ENCODE results near the gene ASPG.
A peak's percentile ranks its signal among the peaks of the same experiment; 100 is the strongest.
"Not testable (repeated sequence)": the region's sequence is repeated elsewhere in the genome, so short reads cannot be mapped to it uniquely, and the experiment has no call there.

The ASPG gene

GRCh38 chr14:104146651-104147345, 61.3 kb downstream of the ASPG start:
- DNase-seq (ENCODE audit: low read depth, low spot score) = no peak

DNA sequence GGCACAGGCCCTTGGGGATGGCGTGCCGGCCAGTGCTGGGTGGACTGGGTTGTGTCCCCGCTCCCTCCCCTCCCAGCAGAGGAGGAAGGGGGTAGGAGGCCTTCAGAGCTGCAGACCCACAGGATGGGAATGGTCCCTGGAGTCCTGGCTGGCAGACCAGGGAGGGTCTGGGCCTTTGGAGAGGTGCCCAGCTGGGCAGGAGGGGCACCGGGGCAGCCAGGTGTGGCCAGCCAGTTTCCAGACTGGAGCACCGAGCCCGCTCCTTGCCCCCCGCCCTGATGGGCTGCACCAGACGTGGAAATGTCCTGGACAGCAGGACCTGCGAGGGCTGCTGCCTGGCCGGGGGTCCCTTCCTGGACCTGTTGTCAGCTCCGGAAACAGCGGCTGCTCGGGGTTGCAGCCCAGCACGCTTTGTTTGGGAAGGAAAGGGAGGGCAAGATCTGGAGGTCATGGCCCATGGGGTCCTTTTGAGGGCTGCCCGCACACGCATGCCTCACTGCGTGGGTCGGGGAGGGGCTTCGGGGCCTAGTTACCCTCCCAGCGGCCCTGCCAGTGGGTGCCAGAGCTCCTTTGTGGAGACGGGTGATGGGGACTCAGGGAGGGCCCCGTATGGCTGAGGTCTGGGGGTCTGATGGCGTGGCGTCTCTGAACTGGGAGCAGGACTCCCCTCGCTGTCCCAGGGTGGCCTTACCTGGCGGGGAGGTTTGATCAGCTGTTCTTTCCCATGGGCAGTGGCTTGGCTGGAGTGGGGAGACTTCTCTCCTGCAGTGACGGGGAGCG, 62.0 kb downstream of the ASPG start:
- no peak for DNase-seq (ENCODE audit: low read depth, low spot score)

DNA sequence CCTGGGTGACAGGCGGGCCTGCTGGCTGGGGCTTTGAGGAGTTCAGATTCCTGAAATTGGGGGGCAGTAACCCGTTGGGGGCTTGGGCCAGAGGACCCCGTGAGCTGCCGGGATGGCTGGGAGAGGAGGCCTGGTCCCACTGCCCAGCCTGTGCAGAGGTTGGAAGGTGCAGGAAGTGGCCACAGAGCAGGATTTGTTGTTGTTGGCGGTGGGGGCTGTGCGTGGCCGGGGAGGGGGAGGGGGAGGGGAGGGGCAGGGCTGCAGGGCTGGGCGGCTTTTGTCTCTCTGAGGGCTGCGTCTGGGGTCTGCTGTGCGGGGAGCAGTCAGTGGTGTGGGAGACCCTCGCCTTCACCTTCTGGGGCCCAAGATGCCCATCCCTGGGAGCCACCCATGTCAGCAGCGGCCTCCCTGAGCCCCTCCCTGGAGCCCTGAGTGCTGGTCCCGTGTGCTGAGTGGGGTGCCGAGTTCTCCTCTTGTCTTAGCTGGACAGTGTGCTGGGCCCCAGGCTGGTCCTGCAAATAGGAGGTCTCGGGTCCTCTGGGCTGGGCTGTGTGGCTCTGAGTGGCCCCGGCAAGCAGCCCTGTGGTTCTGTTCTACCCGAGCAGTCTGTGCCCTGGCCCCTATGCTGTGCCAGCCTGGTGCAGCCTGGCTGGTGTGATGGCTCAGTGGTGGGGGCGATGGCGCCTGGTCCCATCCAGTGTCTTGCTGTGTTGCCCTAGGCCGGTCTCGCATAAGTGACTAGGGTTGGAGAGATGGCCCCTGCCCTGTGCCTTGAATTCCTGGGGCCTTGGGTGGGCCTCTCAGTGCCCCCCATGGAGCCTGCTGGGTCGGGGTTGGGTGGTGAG, 63.2 kb downstream of the ASPG start:
- DNase-seq (ENCODE audit: low read depth, low spot score) = no peak

- DNase-seq (ENCODE audit: low read depth, low spot score) = no peak
These were observed 63.7 kb downstream of the ASPG start for GRCh38 chr14:104149278-104149595.

DNA sequence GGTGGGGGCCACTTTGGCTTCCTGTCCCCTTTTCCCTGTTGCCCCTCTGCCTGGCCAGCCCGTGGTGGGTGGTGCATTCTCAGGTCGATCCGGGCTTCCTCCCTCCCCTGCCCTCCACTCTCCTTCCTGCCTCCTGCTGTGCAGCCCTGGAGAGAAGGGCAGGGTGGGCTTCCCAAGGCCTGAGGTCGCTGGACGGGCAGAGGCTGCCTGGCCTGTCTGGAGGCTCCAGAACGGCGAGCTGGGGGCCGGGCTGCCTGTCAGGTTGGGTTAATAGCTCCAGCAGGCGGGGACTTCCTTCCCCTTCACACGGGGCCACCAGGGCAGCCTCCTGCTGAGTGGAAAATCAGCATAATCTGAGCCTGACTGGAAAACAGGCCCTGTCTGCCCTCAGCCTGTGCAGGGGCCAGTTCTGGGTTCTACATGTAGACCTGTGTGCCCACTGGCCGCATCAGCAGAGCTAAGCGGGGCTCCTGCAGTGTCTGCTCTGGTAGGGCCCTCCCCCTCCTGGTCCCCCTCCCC, 64.2 kb downstream of the ASPG start:
- DNase-seq (ENCODE audit: low read depth, low spot score) = peak; percentile 56

GRCh38 chr14:104150136-104151025, 64.9 kb downstream of the ASPG start:
- peak; percentile 47 for DNase-seq (ENCODE audit: low read depth, low spot score)

DNA sequence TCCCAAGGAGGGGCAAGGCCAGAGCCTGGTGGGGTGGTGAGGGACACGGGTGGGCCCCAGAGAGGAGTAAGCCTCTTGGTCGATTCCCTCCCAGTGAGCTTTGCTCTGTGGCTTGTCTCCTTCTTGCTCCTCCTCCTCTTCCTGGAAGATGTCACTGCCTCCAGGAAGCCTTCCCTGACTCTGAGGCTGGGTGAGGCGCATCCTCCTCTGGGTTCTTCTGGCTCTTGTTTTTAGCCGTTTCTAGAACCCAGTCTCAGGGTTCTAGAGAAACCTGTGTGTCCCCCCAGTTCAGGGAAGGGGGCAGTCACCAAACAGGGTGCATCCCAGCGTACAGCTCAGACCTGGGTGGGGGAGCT, 65.5 kb downstream of the ASPG start:
- DNase-seq (ENCODE audit: low read depth, low spot score) = no peak

GRCh38 chr14:104151566-104152245, 66.2 kb downstream of the ASPG start:
- no peak for DNase-seq (ENCODE audit: low read depth, low spot score)

- no peak for DNase-seq (ENCODE audit: low read depth, low spot score)
These were observed 66.7 kb downstream of the ASPG start for GRCh38 chr14:104152246-104152575.

GRCh38 chr14:104152686-104153393, 67.3 kb downstream of the ASPG start:
- DNase-seq (ENCODE audit: low read depth, low spot score) = no peak

- not testable (repeated sequence) for DNase-seq (ENCODE audit: low read depth, low spot score)
These were observed 67.9 kb downstream of the ASPG start for GRCh38 chr14:104153394-104153755.

- DNase-seq (ENCODE audit: low read depth, low spot score) = no peak
These were observed 68.7 kb downstream of the ASPG start for GRCh38 chr14:104154246-104154645.

DNA sequence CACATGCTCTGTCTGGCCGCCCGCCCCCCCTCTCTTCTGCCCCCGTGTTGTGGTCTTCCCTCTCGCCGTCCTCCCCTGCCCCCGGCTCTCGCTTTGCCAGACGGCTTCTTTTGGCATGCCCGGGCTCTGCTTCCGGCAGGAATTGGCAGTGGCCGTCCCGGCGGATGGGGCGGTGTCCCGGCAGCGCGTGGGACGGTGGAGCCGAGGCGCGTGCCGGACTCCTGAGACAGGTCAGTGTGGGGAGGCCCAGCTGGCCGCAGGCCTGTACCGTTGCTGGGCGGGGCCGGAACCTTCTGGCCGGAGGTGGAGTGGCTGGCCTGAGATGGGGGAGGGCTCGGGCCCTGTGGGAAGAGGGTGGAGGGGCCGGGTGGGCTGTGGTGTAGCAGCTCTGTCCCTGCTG, 70.0 kb downstream of the ASPG start:
- no peak for DNase-seq (ENCODE audit: low read depth, low spot score)

DNA sequence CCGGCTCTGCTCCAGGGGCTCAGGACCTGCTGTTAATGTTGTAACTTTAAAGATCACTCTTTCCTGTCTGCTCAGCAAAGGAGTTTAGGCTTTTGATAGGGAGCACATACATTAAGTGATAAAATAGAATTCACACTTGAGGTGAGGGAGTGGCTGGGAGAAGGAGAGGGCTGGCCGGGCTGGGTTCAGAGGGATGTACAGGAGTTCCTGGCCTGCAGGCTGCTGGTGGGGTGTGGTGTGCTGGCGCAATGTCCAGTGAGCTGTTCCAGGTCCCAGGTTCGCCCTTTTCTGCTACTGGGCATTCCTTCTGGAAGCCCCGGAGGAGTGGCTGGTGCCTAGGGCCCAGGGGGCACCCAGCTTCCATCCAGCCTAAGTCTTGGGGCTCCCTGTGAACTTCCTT, 70.6 kb downstream of the ASPG start:
- DNase-seq (ENCODE audit: low read depth, low spot score) = no peak

GRCh38 chr14:104157016-104157928, 71.8 kb downstream of the ASPG start:
- no peak for DNase-seq (ENCODE audit: low read depth, low spot score)

DNA sequence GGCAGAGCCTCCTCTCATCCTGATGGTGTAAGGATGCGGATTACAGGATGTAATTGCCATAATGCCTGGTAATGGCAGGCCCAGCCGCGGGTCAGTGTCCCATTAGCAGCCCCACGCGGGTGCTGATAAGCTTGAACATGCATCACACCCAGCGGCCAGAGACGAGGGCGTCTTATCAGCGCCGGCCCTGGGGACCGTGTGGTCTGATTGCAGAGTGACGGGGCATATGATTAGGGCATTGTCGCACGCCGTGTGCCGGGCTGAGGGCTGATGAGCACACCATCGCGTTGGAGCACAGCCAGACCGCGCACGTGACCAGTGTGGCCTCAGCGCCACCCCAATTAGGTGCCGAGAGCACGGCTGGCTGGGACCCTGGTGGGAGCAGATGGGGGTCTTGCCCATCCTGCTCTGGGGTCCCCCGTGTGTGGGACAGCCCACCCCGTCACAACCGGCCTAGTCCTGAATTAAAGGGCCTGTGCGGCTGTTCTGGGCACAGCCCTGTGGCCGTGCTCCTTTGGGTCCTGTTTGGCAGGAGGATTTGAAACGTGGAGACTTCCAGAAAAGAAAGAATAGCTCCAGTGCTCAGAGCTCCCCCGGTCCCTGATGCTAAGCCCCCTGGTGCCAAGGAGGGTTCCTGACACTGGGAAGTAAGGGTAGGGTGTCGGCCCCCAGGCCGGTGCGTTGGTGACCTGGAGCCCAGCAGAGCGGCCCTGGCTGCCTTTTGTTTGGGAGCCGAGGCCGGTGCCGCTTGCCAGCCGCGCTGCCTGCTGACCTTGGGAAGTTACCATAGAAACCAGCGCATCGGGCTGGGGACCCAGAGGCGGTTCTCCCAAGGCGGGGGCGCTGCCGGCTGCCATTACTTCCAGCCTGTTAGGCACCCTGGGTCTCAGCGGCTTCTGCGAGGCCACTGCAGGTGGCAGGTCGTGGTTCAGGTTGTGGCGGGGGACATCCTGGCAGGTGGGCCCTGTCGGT, 73.6 kb downstream of the ASPG start:
- DNase-seq (ENCODE audit: low read depth, low spot score) = no peak

DNA sequence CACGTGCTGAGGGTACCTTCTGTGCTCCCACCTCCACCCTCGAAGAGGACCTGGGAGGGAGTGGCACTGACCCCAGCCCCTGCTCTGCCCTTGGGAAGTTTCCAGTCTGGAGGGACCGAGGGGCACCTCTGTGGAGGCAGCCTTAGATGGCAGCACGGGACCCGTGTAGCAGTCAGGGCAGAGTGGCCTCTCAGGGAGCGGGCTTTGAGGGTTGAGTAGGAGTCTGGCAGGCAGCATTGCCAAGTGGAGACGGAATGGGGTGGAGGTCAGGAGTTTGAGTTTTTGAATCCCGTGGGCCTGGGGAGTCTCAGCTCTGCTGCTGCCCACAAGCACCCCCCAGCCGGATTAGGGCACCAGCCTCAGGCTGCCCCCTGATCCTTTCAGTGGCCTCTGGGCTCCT, 74.5 kb downstream of the ASPG start:
- no peak for DNase-seq (ENCODE audit: low read depth, low spot score)

Data from iPS DF 19.7 (cell line).